Pancreas (tissue), 10 donors: ENCODE measurements around the gene TMEM108. TPM values are rescaled to one million over a fixed set of nuclear protein-coding genes. Genes with fewer than 3 reads are reported as not detected.

ENCODE experiments used
- ATAC-seq, 4 donors: fragments of 200-7000 bp; cut with Tn5 transposase; one replicate each; pipeline versions ENCODE4 v1.8.0 to v1.9.1; 2020; ENCODE audit warnings: mild to moderate bottlenecking in 4 of 4, moderate library complexity in 4 of 4
- DNase-seq, 6 donors: peaks; one replicate each; pipeline ENCODE4 v3.0.0-alpha.2; 2020
- FAIRE-seq: peaks from 2 replicates; lab custom pipeline; 2012; peaks lifted over from hg19 to GRCh38; lab: Jason Lieb, UNC
- H3K27ac ChIP-seq, 4 donors: fragments of 200-600 bp; sonication (generic); 1 replicate in 3 of 4; 2 replicates in 1 of 4; pipeline versions ENCODE4 v1.5.0 to v1.8.0; 2020
- H3K27me3 ChIP-seq, 4 donors: fragments of 200-600 bp; one replicate each; pipeline ENCODE4 v1.8.0; 2021
- H3K36me3 ChIP-seq, 3 donors: fragments of 200-600 bp; sonication (generic) in 1 of 3; one replicate each; pipeline versions ENCODE4 v1.5.0 to v1.8.0; 2020 to 2021
- H3K4me1 ChIP-seq, 3 donors: fragments of 200-600 bp; one replicate each; pipeline ENCODE4 v1.8.0; 2021
- H3K4me3 ChIP-seq, 4 donors: fragments of 200-600 bp; sonication (generic) in 2 of 4; one replicate each; pipeline versions ENCODE4 v1.5.0 to v1.8.0; 2020 to 2021
- H3K9me3 ChIP-seq, 4 donors: fragments of 200-600 bp; one replicate each; pipeline ENCODE4 v1.8.0; 2021
- CTCF ChIP-seq, 4 donors: fragments of 200-600 bp; sonication (generic) in 3 of 4; IDR thresholded peaks; one replicate each; pipeline versions ENCODE4 v1.5.0 to v1.8.0; 2021; ENCODE audit warnings: antibody characterized with exemption in 4 of 4
- WGBS, 2 donors: extraction: QIAGEN DNeasy Blood & Tissue Kit; methylation state at CpG; one replicate each; pipeline ENCODE4 v1.1.7; 2013; 5-methylcytosine and 5-hydroxymethylcytosine counted together
- intact Hi-C, 3 donors: fragments of 100-400 bp; cut with DNase I; formaldehyde crosslinking; loops; one replicate each; pipeline versions ENCODE4 v1.11.1 to v1.14.2; 2022
- polyA plus RNA-seq, 2 donors: library from polyadenylated mRNA; stranded (reverse); fragments of 200-250 nt; gene quantifications; one replicate each; pipeline ENCODE4 v1.2.3, GENCODE V29; 2013
- total RNA-seq, 6 donors: library from RNA; stranded (reverse); fragmentation: NEBNext Ultra II Directional in 4 of 6; extraction: Animal tissue kit (Norgen Biotek cat#: 25700) in 4 of 6; gene quantifications; one replicate each; pipeline versions ENCODE4 v1.2.1 to v1.2.4, GENCODE V29; 2021 to 2023
- donor health status: healthy with polysubstance abuse.
- donor health status: DM: no; HTN: no; CAD: no; lungs with moderate emphysema.
- donor health status: DM: no; HTN: no; CAD: no.
- donor health status: control.
- donor health status: control.
- donor health status: Bipolar disorder and iron deficiency.
- donor health status: DM: yes; HTN: yes; CAD: no.
- donor health status: DM: no; HTN: no; CAD: no.
- donor health status: DM: no; HTN: no; CAD: no.
- donor health status: DM: yes; HTN: yes; CAD: no.

Gene TMEM108
- total and polyA plus RNA-seq, 8 donors: 0.23 to 2.1 (median 0.52) TPM

GRCh38 chr3:133270631-133271030 lies 232.4 kb downstream of the TMEM108 start:
- H3K9me3 ChIP-seq: no peaks in the 10 kb centered on the region
- ATAC-seq: no peak
- H3K4me1 ChIP-seq: no peaks in the 10 kb centered on the region
- no peak for DNase-seq
- intact Hi-C loops: no loop called here
- H3K4me3 ChIP-seq: no peak overlapping the region
- H3K27me3 ChIP-seq: no peaks in the 10 kb centered on the region
- FAIRE-seq: no peak
- no peak overlapping the region for H3K27ac ChIP-seq
- TF ChIP-seq CTCF (IDR thresholded peaks at IDR 0.05): no peak
- no peaks in the 10 kb centered on the region for H3K36me3 ChIP-seq
- WGBS, 2 donors: 38 to 46% methylated on average over 1 of the region's 1 CpG

DNA sequence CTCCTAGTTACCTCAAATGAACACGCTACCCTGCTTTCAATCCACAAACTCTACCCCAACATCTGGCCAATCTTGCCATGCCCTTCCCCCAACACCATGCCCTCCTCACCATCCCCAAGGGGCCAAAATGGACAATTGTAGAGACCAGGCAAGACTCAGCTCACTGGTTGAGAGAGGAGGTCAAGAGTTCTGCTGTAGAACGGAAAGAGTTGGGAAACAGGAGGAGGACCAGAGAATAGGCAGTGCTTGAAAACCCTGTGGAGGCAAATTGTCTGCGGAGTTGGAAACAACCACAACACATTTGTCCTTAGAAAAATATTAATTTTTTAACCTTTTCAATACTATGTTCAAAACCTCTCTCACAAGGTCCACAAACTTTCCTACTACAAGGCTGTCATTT lies 232.9 kb downstream of the TMEM108 start:
- intact Hi-C loops: no loop called here
- no peak for FAIRE-seq
- 82% methylated on average over 3 of the region's 3 CpGs for WGBS, 2 donors
- H3K27ac ChIP-seq: no peak overlapping the region
- no peak for DNase-seq
- no peaks in the 10 kb centered on the region for H3K9me3 ChIP-seq
- H3K4me3 ChIP-seq: no peak overlapping the region
- TF ChIP-seq CTCF (IDR thresholded peaks at IDR 0.05): no peak
- H3K27me3 ChIP-seq: no peaks in the 10 kb centered on the region
- no peaks in the 10 kb centered on the region for H3K4me1 ChIP-seq
- no peak for ATAC-seq
- H3K36me3 ChIP-seq: no peaks in the 10 kb centered on the region

DNA sequence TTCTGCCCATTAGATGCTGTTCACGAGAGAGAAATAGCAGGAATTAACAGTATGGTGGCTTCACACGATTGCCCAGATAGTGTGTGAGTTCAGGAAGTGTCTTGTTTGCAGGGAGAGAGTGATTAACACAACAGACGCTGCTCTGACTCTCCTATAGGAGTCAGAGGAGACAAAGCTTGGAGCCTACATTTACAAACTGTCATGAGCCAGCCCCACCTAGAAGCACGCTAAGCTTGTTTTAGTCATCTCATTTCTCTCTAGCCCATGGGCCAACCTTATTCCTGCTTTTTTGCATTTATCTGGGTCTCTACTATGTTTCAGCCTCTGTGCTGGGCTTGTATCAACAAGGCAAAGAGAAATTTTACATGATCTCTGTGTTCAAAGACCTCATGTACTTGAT lies 233.3 kb downstream of the TMEM108 start:
- TF ChIP-seq CTCF (IDR thresholded peaks at IDR 0.05): no peak
- intact Hi-C loops: no loop called here

GRCh38 chr3:133273346-133273745 lies 235.2 kb downstream of the TMEM108 start:
- ATAC-seq: no peak
- Histone ChIP-seq H3K9me3 (no peaks in the 10 kb centered on the region), H3K27ac (no peak overlapping the region), H3K36me3 (no peaks in the 10 kb centered on the region), H3K27me3 (no peaks in the 10 kb centered on the region), H3K4me1 (no peaks in the 10 kb centered on the region), H3K4me3 (no peak overlapping the region)
- intact Hi-C loops: no loop called here
- TF ChIP-seq CTCF (IDR thresholded peaks at IDR 0.05): no peak
- 58 to 63% methylated on average over 2 of the region's 2 CpGs for WGBS, 2 donors
- FAIRE-seq: no peak
- DNase-seq: no peak

More for the DNA sequence above, 233.3 kb downstream of the TMEM108 start:
- ATAC-seq: no peak
- Histone ChIP-seq H3K27ac (no peak overlapping the region), H3K9me3 (no peaks in the 10 kb centered on the region), H3K4me3 (no peak overlapping the region), H3K27me3 (no peaks in the 10 kb centered on the region), H3K36me3 (no peaks in the 10 kb centered on the region), H3K4me1 (no peaks in the 10 kb centered on the region)
- no peak for FAIRE-seq
- no peak for DNase-seq
- 44 to 54% methylated on average over 4 of the region's 4 CpGs for WGBS, 2 donors

- no peaks in the 10 kb centered on the region for H3K36me3 ChIP-seq
- ATAC-seq: no peak
- intact Hi-C loops: no loop called here
- no peak for DNase-seq
- no peak overlapping the region for H3K27ac ChIP-seq
- H3K4me1 ChIP-seq: no peaks in the 10 kb centered on the region
- H3K4me3 ChIP-seq: no peak overlapping the region
- H3K9me3 ChIP-seq: no peaks in the 10 kb centered on the region
- no peak for TF ChIP-seq CTCF (IDR thresholded peaks at IDR 0.05)
- H3K27me3 ChIP-seq: no peaks in the 10 kb centered on the region
- no peak for FAIRE-seq
Observed at GRCh38 chr3:133274477-133274876, 236.3 kb downstream of the TMEM108 start.
